ENCODE data around the gene BTBD1. TPM values are rescaled to one million over a fixed set of nuclear protein-coding genes. Genes with fewer than 3 reads are reported as not detected.
"Not testable (repeated sequence)": the region's sequence is repeated elsewhere in the genome, so short reads cannot be mapped to it uniquely, and the experiment has no call there.

The BTBD1 gene
- total and polyA plus RNA-seq, 9 donors = 24.3 to 85.5 (median 44.4) TPM

DNA sequence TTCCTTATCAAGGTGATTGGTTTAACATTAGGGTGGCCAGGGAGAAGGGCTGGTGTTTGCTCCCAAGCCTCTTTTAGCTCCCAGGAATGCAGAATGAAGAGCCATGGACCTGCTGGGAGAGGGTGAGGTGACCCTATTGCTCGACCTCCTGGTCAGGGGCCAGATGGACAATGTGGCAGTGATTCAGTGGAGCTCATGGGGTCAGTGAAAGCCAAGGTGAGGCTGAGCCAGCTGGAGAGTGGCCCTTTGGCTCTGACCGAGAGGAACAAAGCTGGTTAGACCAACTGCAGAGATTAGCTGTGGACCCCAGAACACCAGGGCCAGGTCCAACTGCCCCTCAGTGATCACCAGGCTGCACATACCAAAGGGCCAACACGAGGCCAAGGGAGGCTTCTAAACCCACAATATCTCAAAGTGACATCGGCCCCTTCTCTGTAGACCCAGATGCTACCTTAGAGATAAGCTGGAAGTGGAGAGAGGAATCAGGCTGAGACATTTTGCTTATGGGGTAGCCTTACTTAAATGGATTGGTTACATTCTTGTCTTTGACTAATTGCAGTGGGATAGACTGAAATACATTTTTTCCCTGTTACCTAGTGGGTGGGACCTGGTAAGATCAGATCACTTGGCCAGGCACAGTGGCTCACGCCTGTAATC lies 15.8 kb upstream of the BTBD1 start:
- Histone ChIP-seq H3K27ac (no peak overlapping the region), H3K4me1 (ENCODE audit: insufficient read depth) (no peaks in the 10 kb centered on the region), H3K4me3 (no peak overlapping the region), H3K27me3 (no peaks in the 10 kb centered on the region), H3K36me3 (no peaks in the 10 kb centered on the region), H3K9me3 (no peaks in the 10 kb centered on the region)
- intact Hi-C loops (cut with DNase I) = no loop called here
- 64 to 76% (median 64%) methylated on average over 5 of the region's 5 CpGs for WGBS, 3 donors
- no peak for TF ChIP-seq EP300 (IDR thresholded peaks at IDR 0.05)
- no peak for TF ChIP-seq POLR2A (IDR thresholded peaks at IDR 0.05)
- TF ChIP-seq CTCF (IDR thresholded peaks at IDR 0.05) = no peak
- DNase-seq = no peak

DNA sequence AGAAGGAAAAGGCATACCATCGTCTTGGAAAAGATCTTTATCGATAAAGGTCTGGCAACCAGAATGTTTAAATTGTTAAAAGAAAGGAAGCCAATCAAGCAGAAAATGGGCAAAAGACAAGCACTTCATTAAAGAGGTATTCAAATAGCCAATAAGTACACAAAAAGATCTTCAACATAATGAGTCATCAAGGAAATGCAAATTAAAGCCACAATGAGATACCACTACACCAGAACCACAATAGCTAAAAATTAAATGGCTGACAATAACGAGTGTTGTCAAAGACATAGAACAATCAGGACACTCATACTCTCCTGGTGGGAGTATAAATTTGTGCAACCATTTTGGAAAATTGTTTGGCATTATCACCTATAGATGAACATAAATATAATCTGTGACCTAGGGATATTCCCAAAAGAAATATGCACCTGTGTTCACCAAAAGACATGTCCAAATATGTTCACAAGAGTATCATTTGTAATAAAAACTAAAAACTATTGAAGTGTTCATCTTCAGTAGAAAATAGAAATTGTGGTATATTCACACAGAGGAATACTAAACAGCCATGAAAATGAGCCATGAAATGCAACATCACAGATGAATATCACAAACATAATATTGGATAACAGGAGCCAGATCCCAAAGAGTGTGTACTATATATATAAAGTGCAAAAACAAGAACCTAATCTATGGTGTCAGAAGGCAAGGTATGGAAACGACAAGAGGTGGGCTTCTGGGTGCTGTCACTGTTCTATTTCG lies 14.4 kb upstream of the BTBD1 start:
- intact Hi-C loops (cut with DNase I) = no loop called here
- no peaks in the 10 kb centered on the region for H3K9me3 ChIP-seq
- no peak overlapping the region for H3K27ac ChIP-seq
- WGBS, 3 donors = 79 to 88% (median 82%) methylated on average over 5 of the region's 5 CpGs
- no peak overlapping the region for H3K4me3 ChIP-seq
- TF ChIP-seq CTCF (IDR thresholded peaks at IDR 0.05) (no peak), POLR2A (IDR thresholded peaks at IDR 0.05) (no peak), EP300 (IDR thresholded peaks at IDR 0.05) (no peak)
- no peak for DNase-seq
- no peaks in the 10 kb centered on the region for H3K36me3 ChIP-seq
- no peaks in the 10 kb centered on the region for H3K4me1 ChIP-seq (ENCODE audit: insufficient read depth)
- no peaks in the 10 kb centered on the region for H3K27me3 ChIP-seq

DNA sequence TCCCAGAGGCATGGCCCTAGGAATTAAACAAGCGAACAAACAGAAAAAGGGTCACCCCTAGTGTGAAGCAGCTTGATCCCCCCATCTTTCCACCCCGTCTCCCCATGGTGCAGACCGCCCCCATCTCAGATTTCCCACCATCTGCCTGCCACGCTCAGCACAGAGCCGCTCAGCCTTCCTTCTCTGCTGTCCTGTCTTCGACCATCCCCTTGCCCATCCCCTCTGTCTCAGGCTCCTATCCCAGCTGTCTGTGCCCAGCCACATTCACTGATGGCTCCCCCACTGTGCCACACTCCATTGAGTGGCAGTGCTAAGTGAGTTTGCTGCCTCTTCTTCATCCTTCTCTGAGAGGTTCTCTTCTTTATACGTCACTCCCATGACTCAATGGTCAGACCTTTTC lies 11.7 kb upstream of the BTBD1 start:
- Histone ChIP-seq H3K27me3 (no peaks in the 10 kb centered on the region), H3K4me1 (ENCODE audit: insufficient read depth) (no peaks in the 10 kb centered on the region), H3K9me3 (peaks cover 0 to 3% of the 10 kb centered on the region in 2 donors), H3K27ac (no peak overlapping the region), H3K36me3 (no peaks in the 10 kb centered on the region), H3K4me3 (no peak overlapping the region)
- WGBS, 3 donors = 53 to 68% (median 58%) methylated on average over 7 of the region's 7 CpGs
- DNase-seq = no peak
- TF ChIP-seq CTCF (IDR thresholded peaks at IDR 0.05) = no peak
- no peak for TF ChIP-seq EP300 (IDR thresholded peaks at IDR 0.05)
- no peak for TF ChIP-seq POLR2A (IDR thresholded peaks at IDR 0.05)
- intact Hi-C loops (cut with DNase I) = no loop called here

DNA sequence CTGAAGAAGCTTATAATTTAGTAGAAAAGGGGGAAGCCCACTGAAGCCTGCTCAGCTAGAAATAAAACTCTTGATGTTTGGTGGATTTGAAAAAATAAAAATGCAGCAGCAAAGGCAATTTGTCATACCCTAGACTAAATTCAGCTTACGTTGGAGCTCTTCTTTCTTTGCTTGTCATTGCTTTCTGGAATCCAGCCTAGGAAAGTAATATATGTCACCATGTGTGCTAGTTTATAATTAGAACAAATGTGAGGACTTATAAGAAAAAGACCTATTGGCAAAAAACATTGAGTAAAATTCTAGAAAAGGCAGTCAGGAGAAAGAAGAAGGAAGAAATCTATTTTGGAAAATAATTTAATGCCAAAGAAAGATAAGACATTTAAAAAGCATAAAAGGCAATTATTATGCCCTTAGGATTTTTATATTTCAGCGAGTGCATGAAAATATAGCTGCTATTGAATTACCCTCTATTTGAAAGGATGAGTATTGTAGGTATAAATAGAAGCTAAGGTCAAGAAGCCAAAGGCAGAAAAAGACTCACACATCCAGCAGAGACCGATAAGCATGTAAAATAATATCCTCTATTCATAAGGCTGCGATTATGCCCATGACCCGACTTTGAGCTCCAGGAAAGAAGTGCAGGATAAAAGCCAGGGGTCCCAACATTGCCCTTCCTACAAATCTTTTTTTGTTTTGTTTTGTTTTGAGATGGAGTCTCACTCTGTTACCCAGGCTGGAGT lies 10.6 kb upstream of the BTBD1 start:
- intact Hi-C loops (cut with DNase I) = no loop called here
- no peak overlapping the region for H3K4me3 ChIP-seq
- H3K27me3 ChIP-seq = no peaks in the 10 kb centered on the region
- H3K27ac ChIP-seq = no peak overlapping the region
- no peaks in the 10 kb centered on the region for H3K4me1 ChIP-seq (ENCODE audit: insufficient read depth)
- H3K9me3 ChIP-seq = peaks cover 0 to 6% of the 10 kb centered on the region in 2 donors
- no peaks in the 10 kb centered on the region for H3K36me3 ChIP-seq
- 16 to 30% (median 19%) methylated on average over 5 of the region's 5 CpGs for WGBS, 3 donors
- no peak for DNase-seq
- TF ChIP-seq POLR2A (IDR thresholded peaks at IDR 0.05) (no peak), CTCF (IDR thresholded peaks at IDR 0.05) (no peak), EP300 (IDR thresholded peaks at IDR 0.05) (no peak)

GRCh38 chr15:83069211-83069642 lies 2.2 kb upstream of the BTBD1 start:
- not testable (repeated sequence) for H3K4me1 ChIP-seq (ENCODE audit: insufficient read depth); H3K9me3 ChIP-seq; H3K27me3 ChIP-seq; H3K36me3 ChIP-seq; DNase-seq; H3K27ac ChIP-seq; H3K4me3 ChIP-seq
- WGBS, 3 donors = 55 to 62% (median 56%) methylated on average over 6 of the region's 6 CpGs
- intact Hi-C loops (cut with DNase I) = loop anchor here in 2 of 4 donors (5.0 to 10.0 kb wide), 2 partner anchors 54 to 138 kb away; partner anchors contain the start of genes C15orf40 (in 1 of the 2) and HDGFL3 (in 1 of the 2)
